Prostate gland (tissue), 2 donors: ENCODE data around the gene SARDH. TPM values are rescaled to one million over a fixed set of nuclear protein-coding genes. Genes with fewer than 3 reads are reported as not detected.

Experiments
- DNase-seq: peaks from one replicate; pipeline ENCODE4 v3.0.0-alpha.2; 2019; ENCODE audit warnings: low spot score
- H3K27ac ChIP-seq, 2 donors: fragments of 200-600 bp; sonication (generic); 2 replicates each; pipeline ENCODE4 v1.5.1; 2017 to 2019
- H3K27me3 ChIP-seq: fragments of 200-600 bp; sonication (generic); replicated peaks from 2 replicates; pipeline ENCODE4 v1.5.1; 2019; ENCODE audit not compliant: insufficient read depth
- H3K36me3 ChIP-seq, 2 donors: fragments of 200-600 bp; sonication (generic); 1 replicate in 1 of 2; 2 replicates in 1 of 2; pipeline versions ENCODE4 v1.5.1 to v1.8.1; 2017 to 2019
- H3K4me1 ChIP-seq: fragments of 200-600 bp; sonication (generic); replicated peaks from 2 replicates; pipeline ENCODE4 v1.5.1; 2019
- H3K4me3 ChIP-seq, 2 donors: fragments of 200-600 bp; sonication (generic); 2 replicates each; pipeline ENCODE4 v1.5.1; 2017 to 2019
- H3K9me3 ChIP-seq: fragments of 200-600 bp; sonication (generic); 2 replicates; pipeline ENCODE4 v1.5.1; 2017
- POLR2A ChIP-seq: fragments of 450-650 bp; IDR thresholded peaks from one replicate; pipeline ENCODE4 v1.6.1; 2016; ENCODE audit warnings: antibody characterized with exemption, mild to moderate bottlenecking
- POLR2AphosphoS5 ChIP-seq: sonication (generic); formaldehyde crosslinking; IDR thresholded peaks from one replicate; pipeline ENCODE4 v1.6.1; 2017; ENCODE audit warnings: antibody characterized with exemption
- WGBS: methylation state at CpG from one replicate; pipeline ENCODE4 v1.1.5; 2018; 5-methylcytosine and 5-hydroxymethylcytosine counted together
- intact Hi-C: fragments of 100-400 bp; cut with DNase I; formaldehyde crosslinking; loops from one replicate; pipeline ENCODE4 v1.14.2; 2022
- total RNA-seq, 2 donors: library from RNA; depleted of rRNA; stranded (reverse); fragments of >200 nt; gene quantifications; one replicate each; pipeline ENCODE4 v1.1.0, GENCODE V29; 2016
- TF ChIP-seq, protein P1 (sequence below), 4 experiments: fragments of 200-600 bp in 2 of 4; fragments of 450-650 bp in 2 of 4; sonication (generic) in 2 of 4; IDR thresholded peaks; 1 replicate in 3 of 4; 2 replicates in 1 of 4; pipeline ENCODE4 v1.5.1; 2016 to 2019; ENCODE audit warnings: antibody characterized with exemption in 4 of 4, mild to moderate bottlenecking in 2 of 4, moderate library complexity in 2 of 4

SARDH gene
- total RNA-seq, 2 donors from 2014 or later, result 6.7 to 7.2 TPM

DNA sequence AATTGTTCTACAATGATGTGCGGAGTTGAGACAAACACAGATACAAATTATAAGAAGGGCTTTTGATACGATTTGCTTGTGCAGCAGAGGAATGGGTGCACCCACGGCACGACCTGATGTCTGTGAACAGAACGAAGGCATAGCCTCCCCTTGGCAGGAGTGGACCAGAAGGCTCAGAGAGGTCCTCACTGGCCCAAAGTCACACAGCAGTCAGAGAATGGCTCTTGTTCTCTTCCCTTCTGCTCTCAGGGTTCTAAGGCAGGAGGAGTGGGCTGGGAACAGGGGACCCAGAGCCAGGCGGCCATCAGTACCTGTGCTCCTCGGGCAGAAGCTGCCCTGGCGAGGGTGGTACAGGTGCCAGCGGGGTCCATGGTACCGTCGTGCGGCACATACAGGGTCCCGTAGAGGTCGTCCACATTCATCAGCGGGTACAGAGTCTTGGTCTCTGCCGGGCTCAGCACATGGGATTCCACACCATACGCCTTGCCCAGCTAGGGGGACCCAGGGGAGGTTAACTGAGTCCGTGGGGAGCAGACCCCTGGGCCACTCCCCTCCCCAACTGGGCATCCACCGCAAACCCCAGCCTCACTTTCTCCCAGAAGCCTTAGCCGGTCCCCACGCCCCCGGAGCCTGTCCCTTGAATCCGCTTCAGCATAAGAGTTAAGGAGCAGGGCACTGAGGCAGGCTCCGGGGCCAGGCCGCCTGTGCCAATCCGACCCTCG lies 7.0 kb downstream of the SARDH start:
- no peak overlapping the region for H3K27ac ChIP-seq
- H3K36me3 ChIP-seq, result no peaks in the 10 kb centered on the region
- no peaks in the 10 kb centered on the region for H3K4me1 ChIP-seq
- 94% methylated on average over 27 of the region's 27 CpGs for WGBS
- intact Hi-C loops, result no loop called here
- no peak for TF ChIP-seq POLR2AphosphoS5
- no peak for TF ChIP-seq POLR2A
- TF ChIP-seq, protein P1, sequence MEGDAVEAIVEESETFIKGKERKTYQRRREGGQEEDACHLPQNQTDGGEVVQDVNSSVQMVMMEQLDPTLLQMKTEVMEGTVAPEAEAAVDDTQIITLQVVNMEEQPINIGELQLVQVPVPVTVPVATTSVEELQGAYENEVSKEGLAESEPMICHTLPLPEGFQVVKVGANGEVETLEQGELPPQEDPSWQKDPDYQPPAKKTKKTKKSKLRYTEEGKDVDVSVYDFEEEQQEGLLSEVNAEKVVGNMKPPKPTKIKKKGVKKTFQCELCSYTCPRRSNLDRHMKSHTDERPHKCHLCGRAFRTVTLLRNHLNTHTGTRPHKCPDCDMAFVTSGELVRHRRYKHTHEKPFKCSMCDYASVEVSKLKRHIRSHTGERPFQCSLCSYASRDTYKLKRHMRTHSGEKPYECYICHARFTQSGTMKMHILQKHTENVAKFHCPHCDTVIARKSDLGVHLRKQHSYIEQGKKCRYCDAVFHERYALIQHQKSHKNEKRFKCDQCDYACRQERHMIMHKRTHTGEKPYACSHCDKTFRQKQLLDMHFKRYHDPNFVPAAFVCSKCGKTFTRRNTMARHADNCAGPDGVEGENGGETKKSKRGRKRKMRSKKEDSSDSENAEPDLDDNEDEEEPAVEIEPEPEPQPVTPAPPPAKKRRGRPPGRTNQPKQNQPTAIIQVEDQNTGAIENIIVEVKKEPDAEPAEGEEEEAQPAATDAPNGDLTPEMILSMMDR (IDR thresholded peaks at IDR 0.05), result no peak
- no peak overlapping the region for H3K4me3 ChIP-seq
- no peaks in the 10 kb centered on the region for H3K9me3 ChIP-seq
- no peak for DNase-seq
- H3K27me3 ChIP-seq, result no peaks in the 10 kb centered on the region

DNA sequence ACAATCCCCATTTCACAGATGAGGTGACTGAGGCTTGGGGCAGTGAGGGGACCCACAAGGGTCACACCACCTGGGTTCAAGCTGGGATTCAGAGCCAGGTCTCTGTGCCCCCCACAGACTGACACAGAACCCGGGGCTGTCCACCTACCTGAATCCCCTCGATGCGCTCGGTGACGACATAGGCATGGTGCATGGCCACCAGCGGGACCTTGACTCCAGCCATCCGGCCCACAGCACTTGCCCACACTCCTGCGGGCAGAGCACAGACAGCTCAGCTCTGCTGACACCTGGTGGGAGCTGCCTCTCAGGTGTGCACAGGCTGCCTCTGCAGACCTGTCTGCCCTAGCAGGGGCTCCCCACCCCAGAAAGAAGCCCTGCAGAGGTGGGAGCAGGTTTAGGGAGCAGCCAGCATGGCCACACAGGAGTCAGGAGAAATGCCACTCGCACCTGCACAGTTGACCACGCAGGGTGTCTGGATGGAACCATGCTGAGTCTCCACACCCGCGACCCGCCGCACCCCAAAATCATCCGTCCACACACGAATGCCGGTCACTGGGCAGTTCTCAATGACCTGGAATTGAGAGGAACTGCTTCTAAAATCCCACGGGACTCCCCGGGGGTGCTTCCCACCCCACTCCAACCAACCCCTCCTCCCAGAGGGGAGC lies 8.4 kb downstream of the SARDH start:
- H3K27me3 ChIP-seq, result no peaks in the 10 kb centered on the region

DNA sequence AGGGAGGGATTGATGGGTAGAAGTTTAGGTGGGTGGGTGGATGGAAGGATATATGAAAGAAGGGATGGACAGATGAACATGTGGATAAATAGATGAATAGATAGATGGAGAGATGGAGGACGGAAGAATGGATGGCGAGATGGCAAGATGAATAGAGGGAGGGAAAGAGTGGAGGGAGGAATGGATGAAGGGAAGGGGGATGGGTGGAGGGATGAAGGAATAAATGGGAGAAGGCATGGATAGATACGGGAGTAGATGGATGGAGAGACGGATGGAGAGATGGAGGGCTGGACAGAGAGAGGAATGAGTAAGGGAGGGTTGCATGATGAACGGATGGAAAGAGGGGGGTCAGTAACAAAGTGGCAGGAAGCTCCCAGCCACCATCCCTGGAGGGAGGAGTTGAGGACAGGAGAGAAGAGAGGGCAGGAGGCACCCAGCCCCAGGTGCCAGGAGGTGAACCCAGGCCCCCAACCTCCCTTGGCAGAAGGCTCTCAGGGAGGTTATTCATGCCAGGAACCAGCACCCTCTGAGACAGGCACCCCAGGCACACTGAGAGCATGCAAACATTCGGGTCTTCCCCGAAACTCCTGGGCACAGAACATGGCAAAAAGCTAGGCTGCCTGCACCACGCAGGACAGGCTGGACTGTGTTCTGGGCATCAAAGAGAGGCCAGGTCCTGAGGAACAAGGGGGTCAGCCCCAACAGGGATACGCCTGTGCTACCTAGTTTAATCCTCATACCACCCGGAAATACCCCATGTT lies 9.1 kb downstream of the SARDH start:
- H3K27ac ChIP-seq, result no peak overlapping the region
- TF ChIP-seq POLR2AphosphoS5 (no peak), POLR2A (no peak)
- TF ChIP-seq, protein P1 (IDR thresholded peaks at IDR 0.05), result no peak
- H3K36me3 ChIP-seq, result no peaks in the 10 kb centered on the region
- intact Hi-C loops, result no loop called here
- H3K9me3 ChIP-seq, result no peaks in the 10 kb centered on the region
- H3K4me1 ChIP-seq, result no peaks in the 10 kb centered on the region
- H3K27me3 ChIP-seq, result no peaks in the 10 kb centered on the region
- WGBS, result 82% methylated on average over 10 of the region's 10 CpGs
- DNase-seq, result no peak
- H3K4me3 ChIP-seq, result no peak overlapping the region

More for the DNA sequence above, 8.4 kb downstream of the SARDH start:
- Histone ChIP-seq H3K4me1 (no peaks in the 10 kb centered on the region), H3K27ac (no peak overlapping the region), H3K4me3 (no peak overlapping the region), H3K9me3 (no peaks in the 10 kb centered on the region), H3K36me3 (no peaks in the 10 kb centered on the region)
- no peak for DNase-seq
- 81% methylated on average over 16 of the region's 19 CpGs for WGBS
- TF ChIP-seq POLR2AphosphoS5 (no peak), POLR2A (no peak)
- TF ChIP-seq, protein P1 (IDR thresholded peaks at IDR 0.05), result no peak
- intact Hi-C loops, result no loop called here

DNA sequence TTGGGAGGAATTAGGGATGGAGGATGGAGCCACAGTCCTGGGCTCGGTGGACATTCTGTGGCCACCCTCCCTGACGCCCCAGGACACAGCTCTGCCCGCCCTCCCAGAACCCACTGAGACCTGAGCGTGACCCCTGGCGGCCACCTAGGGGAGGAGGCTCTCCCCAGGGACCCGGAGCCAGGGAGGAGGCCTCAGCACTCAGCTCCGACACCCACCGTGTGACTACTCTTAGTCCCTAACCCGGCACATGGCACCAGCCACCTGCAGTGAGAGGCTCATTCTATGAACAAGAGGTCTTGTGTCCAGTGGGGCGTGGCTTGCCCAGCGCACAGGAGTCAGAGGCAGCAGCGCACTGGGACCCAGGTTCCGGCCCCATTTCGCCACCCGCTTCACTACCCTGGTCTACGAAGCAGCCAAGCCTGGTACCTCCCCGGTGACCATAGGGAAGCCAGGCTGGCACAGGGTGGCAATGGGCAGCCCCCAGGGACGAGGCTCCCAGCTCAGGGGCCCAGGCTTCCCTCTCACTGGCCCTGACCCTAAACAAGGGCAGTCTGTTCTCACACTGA lies 10.2 kb downstream of the SARDH start:
- Histone ChIP-seq H3K27me3 (no peaks in the 10 kb centered on the region), H3K4me3 (no peak overlapping the region), H3K4me1 (no peaks in the 10 kb centered on the region), H3K36me3 (no peaks in the 10 kb centered on the region), H3K9me3 (no peaks in the 10 kb centered on the region), H3K27ac (no peak overlapping the region)
- TF ChIP-seq POLR2AphosphoS5 (no peak), POLR2A (no peak)
- TF ChIP-seq, protein P1 (IDR thresholded peaks at IDR 0.05), result no peak
- no peak for DNase-seq
- intact Hi-C loops, result loop anchor here (2.0 kb wide), 1 partner anchor 195 kb away; no protein-coding TSS in a partner anchor
- 92% methylated on average over 15 of the region's 18 CpGs for WGBS
